Stimulated activated CD8-positive, alpha-beta memory T cell treated with anti-CD3 and anti-CD28 coated beads, Interleukin-12 subunit alpha, Interleukin-12 subunit beta, amount 100 ng/mL, for 1 hour (primary cell): ENCODE measurements around the gene BHLHE23.
"Not testable (repeated sequence)": the region's sequence is repeated elsewhere in the genome, so short reads cannot be mapped to it uniquely, and the experiment has no call there.

ENCODE experiments used
- DNase-seq: peaks from one replicate; pipeline ENCODE4 v3.0.0-alpha.2; 2020; ENCODE audit warnings: low read depth

BHLHE23 gene

DNA sequence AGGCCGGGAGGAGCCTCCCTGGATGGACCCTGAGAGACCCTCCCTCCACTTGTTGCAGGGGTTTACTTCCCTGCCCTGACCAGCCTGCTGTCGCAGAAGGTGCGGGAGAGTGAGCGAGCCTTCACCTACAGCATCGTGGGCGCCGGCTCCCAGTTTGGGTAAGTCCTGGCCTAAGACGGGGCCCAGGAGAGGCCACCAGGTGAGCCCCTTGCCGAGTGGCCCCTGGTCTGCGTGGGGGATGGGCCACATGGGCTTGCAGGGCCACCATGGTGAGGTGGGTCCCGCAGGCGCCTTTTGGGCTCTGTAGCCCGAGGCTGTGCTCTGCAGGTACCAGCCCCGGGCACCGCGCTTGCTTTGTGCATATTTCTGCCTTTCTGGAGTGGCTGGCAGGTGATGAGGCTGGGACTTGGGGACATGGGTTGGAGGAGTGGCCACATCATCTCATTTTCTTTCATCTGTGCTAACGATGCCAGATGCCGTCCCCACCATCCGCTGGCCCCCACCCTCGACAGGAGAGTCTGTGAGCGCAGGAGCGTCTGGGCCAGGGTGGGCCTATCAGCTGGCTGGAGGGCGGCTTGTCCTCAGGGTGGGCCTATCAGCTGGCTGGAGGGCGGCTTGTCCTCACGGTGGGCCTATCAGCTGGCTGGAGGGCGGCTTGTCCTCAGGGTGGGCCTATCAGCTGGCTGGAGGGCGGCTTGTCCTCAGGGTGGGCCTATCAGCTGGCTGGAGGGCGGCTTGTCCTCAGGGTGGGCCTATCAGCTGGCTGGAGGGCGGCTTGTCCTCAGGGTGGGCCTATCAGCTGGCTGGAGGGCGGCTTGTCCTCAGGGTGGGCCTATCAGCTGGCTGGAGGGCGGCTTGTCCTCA lies 46.1 kb downstream of the BHLHE23 start:
- not testable (repeated sequence) for DNase-seq

DNA sequence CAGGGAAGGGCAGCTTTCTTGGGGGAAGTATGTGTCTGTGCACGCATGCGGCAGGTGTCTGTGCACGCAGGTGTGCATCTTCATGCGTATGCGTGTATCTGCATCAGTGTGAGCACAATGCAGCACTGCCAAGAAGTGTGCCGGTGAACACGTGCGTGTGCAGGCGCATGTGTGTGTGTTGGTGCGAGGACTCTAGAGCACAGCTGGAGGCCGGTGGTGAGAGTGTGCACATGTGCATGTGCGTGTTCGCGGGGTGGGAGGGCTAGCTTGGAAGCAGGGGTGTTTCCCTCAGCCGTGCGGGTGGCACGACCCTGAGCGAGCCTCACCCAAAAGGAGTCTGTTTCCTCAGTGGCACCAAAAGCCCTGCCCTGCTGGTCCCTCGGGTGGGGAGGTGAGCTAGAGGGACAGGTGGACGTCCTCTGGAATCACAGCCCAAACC lies 46.7 kb downstream of the BHLHE23 start:
- DNase-seq: no peak

DNA sequence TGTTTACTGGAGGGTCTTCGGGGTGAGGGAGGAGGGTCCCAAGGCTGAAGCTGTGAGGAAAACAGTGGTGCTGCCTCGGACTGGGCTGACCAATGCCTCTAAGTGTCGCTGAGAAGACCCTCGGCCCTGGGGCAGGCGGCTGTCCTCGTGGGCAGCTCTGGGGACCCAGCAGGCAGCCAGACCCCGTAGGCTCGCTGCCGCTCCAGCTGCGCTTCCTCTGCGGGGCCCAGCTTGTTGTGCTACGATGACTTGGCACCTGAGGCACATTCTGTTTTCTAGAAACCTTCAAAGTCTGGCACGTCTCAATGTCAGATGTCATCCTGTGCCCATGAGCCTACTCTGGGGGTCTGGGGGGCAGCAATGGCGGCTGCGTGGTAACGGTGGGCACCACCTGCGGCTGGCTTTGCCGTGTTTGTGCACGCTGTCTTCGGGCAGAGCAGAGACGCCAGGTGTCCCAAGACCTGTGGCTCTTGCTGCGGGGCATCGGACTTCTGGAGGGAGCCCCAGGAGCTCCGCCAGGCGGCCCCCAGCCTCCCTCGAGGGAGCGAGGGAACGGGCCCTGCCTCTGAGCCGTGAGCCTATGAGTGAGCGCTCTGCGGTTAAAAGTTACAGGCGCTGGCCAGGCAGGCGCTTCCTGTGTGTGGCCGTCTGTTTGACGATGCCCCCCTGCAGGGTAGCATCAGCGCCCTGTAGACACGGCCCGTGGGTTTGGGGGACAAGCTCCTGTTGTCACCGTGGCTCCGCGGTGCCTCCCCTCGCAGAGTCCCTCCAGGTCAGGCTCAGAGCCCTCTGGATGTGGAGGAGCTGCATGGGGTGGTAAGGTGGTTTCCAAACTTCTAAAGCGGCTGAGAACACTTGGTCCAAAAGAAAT lies 47.4 kb downstream of the BHLHE23 start:
- DNase-seq: no peak

DNA sequence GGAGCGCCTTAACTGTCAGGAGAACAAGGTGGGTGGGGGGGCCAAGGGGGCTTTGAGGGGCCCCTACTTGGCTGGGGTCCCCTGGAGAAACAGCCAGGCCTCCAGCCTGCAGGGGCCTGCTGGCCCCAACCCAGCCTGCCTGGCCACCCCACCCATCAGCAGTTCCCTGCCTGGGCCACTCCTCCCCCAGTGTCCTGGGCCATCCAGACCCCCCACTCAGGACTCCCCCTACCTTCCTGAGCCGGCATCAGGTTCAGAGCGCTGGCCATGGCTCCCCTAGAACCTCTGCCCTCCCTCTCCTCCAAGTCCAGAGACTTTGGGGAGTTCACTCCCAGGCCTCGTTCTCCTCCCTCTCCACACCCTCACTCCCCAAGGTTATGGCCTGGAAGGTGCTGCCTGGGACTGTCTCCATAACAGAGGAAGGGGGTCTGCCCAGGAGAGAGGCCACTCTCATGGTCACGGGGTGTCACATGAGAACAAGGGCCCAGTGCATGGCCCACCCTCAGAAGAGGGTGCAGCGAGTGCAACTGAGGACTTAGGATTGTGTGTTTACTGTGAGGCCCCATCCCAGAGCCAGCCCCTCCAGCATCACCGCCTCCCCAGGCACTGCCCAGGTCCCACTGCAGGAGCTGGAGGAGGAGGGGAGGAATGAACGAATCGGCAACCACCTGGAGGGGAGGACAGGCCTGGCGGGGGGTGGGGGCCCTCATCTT lies 48.2 kb downstream of the BHLHE23 start:
- DNase-seq: no peak

DNA sequence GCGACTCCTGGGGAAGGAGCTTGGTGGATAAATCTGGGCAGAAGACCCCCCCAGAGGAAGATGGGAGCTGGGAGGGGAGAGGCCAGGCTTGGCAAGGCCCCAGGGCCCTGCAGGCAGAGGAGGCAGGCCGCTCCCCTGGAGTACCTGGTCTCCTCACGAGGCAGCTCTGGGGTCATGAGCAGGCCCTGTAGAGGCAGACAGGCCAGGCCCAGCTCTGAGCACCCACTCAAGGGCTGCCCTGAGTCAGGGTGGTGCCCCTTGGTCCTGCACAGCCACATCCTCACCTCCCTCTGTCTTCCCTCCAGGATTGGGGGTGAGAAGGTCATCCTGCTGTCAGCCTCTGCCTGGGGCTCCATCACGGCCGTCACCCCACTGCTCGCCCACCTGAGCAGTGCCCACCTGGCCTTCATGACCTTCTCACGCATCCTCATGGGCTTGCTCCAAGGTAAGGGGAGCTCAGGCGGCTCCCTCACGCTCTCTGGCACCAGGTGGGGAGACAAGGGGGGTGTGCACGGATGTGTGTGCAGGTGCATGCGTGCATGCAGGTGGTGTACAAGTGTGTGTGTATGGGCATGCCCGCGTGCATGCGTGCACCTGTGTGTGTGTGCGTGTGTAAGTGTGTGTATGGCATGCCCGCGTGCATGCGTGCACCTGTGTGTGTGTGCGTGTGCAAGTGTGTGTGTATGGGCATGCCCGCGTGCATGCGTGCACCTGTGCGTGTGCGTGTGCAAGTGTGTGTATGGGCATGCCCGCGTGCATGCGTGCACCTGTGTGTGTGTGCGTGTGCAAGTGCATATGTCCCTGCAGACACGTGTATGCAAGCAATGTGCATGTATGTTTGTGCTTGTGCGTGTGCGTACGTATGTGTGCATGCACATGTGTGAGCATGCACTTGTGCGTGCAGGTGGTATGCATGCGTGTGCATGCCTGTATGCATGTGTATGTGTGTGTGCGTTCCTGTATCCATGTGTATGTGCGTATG lies 49.3 kb downstream of the BHLHE23 start:
- DNase-seq: no peak

DNA sequence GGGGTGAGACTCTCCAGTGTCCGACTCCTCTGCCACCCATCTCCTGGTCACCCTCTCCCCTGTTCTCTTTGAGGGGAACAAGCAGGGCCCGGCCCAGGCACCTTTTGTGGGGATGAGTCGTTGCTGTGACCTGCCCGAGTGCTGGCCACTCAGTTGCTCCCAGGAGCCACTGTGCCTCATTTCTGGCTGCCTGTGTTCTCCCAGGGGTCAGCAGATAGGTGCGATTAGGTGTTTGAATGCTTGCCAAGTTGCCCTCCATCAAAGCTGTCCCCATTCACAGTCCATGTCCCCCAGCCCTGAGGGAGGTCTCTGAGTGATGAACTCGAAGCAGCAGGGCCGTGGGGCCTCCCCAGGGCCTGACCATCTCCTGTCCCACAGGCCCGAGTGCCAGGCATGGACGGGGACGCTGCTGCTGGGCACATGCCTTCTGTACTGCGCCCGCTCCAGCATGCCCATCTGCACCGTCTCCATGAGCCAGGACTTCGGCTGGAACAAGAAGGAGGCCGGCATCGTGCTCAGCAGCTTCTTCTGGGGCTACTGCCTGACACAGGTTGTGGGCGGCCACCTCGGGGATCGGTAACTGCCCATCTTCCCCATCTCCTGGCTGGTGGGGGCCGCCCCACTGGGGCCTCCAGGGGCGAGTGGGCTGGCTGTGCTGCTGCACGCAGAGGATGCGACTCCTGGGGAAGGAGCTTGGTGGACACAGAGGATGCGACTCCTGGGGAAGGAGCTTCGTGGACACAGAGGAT lies 50.2 kb downstream of the BHLHE23 start:
- no peak for DNase-seq
